Uterus (tissue), 2 donors: Measurements from ENCODE around the gene GLIS1.

ENCODE experiments used
- CTCF ChIP-seq, 4 experiments: fragments of 200-600 bp in 2 of 4; fragments of 450-650 bp in 2 of 4; sonication (generic) in 2 of 4; IDR thresholded peaks; one replicate each; pipeline ENCODE4 v1.5.1; 2016 to 2019; ENCODE audit warnings: antibody characterized with exemption in 4 of 4, mild to moderate bottlenecking in 2 of 4, moderate library complexity in 1 of 4
- POLR2A ChIP-seq, 2 donors: fragments of 450-650 bp; IDR thresholded peaks; one replicate each; pipeline ENCODE4 v1.6.1; 2016; ENCODE audit warnings: antibody characterized with exemption in 2 of 2, mild to moderate bottlenecking in 1 of 2, moderate library complexity in 1 of 2

GRCh38 chr1:53486395-53487026 is 252.5 kb downstream of the GLIS1 start:
- no peak for TF ChIP-seq CTCF (IDR thresholded peaks at IDR 0.05)
- TF ChIP-seq POLR2A (IDR thresholded peaks at IDR 0.05), result no peak
